Body of pancreas (tissue), 4 donors: ENCODE data around the gene KRTAP12-4. TPM values are rescaled to one million over a fixed set of nuclear protein-coding genes. Genes with fewer than 3 reads are reported as not detected.
A peak's percentile ranks its signal among the peaks of the same experiment; 100 is the strongest.

Experiments used
- ATAC-seq: fragments of 150-250 bp; one replicate; pipeline ENCODE4 v1.9.1; 2016
- DNase-seq, 4 donors: peaks; one replicate each; pipeline ENCODE4 v3.0.0-alpha.2; 2019
- H3K27ac ChIP-seq, 4 donors: fragments of 200-600 bp; sonication (generic); 1 replicate in 3 of 4; 2 replicates in 1 of 4; pipeline versions ENCODE4 v1.5.1 to v1.6.1; 2016 to 2019; ENCODE audit warnings: mild to moderate bottlenecking in 1 of 4, mixed read lengths in 1 of 4, moderate library complexity in 1 of 4
- H3K27me3 ChIP-seq, 2 donors: fragments of 200-600 bp; sonication (generic); one replicate each; pipeline ENCODE4 v1.6.0; 2016; ENCODE audit warnings: mild to moderate bottlenecking in 1 of 2
- H3K36me3 ChIP-seq, 2 donors: fragments of 200-600 bp; sonication (generic); replicated peaks in 1 of 2; 2 replicates each; pipeline ENCODE4 v1.5.1; 2016; ENCODE audit warnings: low read depth in 2 of 2; ENCODE audit not compliant: insufficient read depth in 1 of 2
- H3K4me1 ChIP-seq: fragments of 200-600 bp; sonication (generic); one replicate; pipeline ENCODE4 v1.6.0; 2016
- H3K4me3 ChIP-seq, 2 donors: fragments of 200-600 bp; sonication (generic); 1 replicate in 1 of 2; 2 replicates in 1 of 2; pipeline ENCODE4 v1.5.1; 2016 to 2019
- H3K9me3 ChIP-seq, 3 donors: fragments of 200-600 bp; sonication (generic); 1 replicate in 2 of 3; 2 replicates in 1 of 3; pipeline ENCODE4 v1.5.1; 2016
- POLR2A ChIP-seq, 3 donors: fragments of 450-650 bp; IDR thresholded peaks; one replicate each; pipeline ENCODE4 v1.6.1; 2016; ENCODE audit warnings: antibody characterized with exemption in 3 of 3, mild to moderate bottlenecking in 2 of 3
- WGBS, 2 donors: methylation state at CpG; one replicate each; pipeline ENCODE4 v1.1.5; 2017; 5-methylcytosine and 5-hydroxymethylcytosine counted together
- intact Hi-C: fragments of 100-400 bp; cut with DNase I; formaldehyde crosslinking; loops from one replicate; pipeline ENCODE4 v1.15.1; 2023
- total RNA-seq, 2 donors: library from RNA; depleted of rRNA; stranded (reverse); fragments of >200 nt; gene quantifications; one replicate each; pipeline ENCODE4 v1.1.0, GENCODE V29; 2016
- TF ChIP-seq, protein P1 (sequence below), 7 experiments: fragments of 450-650 bp in 4 of 7; fragments of 200-600 bp in 3 of 7; sonication (generic) in 3 of 7; IDR thresholded peaks; one replicate each; pipeline ENCODE4 v1.5.1; 2016 to 2019; ENCODE audit warnings: antibody characterized with exemption in 7 of 7

The KRTAP12-4 gene
- total RNA-seq, 2 donors from 2014 or later = not detected

DNA sequence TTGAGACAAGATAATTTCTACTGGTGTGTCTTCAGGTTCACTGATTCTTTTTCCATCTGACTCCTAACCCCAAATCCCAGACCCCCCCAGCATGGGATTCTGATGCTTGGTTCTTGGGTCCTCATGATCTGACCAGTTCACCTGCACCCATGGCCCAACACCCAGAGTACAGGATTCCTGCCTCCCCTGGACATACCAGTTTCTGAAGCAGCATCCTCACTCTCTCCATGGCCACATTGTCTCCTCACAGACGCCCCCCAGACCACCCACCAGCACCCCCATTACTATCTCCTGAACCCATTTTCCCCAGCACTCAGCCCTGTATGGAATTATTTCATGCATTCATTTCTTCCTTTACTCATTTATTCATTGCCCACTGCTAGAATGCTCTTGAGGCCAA lies 2.4 kb upstream of the KRTAP12-4 start:
- H3K36me3 ChIP-seq = no peaks in the 10 kb centered on the region
- intact Hi-C loops = no loop called here
- ATAC-seq (no peak), DNase-seq (no peak)
- H3K27ac ChIP-seq = no peak overlapping the region
- TF ChIP-seq POLR2A (IDR thresholded peaks at IDR 0.05) = no peak
- TF ChIP-seq, protein P1, sequence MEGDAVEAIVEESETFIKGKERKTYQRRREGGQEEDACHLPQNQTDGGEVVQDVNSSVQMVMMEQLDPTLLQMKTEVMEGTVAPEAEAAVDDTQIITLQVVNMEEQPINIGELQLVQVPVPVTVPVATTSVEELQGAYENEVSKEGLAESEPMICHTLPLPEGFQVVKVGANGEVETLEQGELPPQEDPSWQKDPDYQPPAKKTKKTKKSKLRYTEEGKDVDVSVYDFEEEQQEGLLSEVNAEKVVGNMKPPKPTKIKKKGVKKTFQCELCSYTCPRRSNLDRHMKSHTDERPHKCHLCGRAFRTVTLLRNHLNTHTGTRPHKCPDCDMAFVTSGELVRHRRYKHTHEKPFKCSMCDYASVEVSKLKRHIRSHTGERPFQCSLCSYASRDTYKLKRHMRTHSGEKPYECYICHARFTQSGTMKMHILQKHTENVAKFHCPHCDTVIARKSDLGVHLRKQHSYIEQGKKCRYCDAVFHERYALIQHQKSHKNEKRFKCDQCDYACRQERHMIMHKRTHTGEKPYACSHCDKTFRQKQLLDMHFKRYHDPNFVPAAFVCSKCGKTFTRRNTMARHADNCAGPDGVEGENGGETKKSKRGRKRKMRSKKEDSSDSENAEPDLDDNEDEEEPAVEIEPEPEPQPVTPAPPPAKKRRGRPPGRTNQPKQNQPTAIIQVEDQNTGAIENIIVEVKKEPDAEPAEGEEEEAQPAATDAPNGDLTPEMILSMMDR (IDR thresholded peaks at IDR 0.05) = no peak
- 21 to 29% methylated on average over 1 of the region's 1 CpG for WGBS, 2 donors
- H3K27me3 ChIP-seq = no peaks in the 10 kb centered on the region
- no peaks in the 10 kb centered on the region for H3K4me1 ChIP-seq
- no peak overlapping the region for H3K4me3 ChIP-seq
- H3K9me3 ChIP-seq = peaks cover 0 to 6% (median 0%) of the 10 kb centered on the region in 3 donors

DNA sequence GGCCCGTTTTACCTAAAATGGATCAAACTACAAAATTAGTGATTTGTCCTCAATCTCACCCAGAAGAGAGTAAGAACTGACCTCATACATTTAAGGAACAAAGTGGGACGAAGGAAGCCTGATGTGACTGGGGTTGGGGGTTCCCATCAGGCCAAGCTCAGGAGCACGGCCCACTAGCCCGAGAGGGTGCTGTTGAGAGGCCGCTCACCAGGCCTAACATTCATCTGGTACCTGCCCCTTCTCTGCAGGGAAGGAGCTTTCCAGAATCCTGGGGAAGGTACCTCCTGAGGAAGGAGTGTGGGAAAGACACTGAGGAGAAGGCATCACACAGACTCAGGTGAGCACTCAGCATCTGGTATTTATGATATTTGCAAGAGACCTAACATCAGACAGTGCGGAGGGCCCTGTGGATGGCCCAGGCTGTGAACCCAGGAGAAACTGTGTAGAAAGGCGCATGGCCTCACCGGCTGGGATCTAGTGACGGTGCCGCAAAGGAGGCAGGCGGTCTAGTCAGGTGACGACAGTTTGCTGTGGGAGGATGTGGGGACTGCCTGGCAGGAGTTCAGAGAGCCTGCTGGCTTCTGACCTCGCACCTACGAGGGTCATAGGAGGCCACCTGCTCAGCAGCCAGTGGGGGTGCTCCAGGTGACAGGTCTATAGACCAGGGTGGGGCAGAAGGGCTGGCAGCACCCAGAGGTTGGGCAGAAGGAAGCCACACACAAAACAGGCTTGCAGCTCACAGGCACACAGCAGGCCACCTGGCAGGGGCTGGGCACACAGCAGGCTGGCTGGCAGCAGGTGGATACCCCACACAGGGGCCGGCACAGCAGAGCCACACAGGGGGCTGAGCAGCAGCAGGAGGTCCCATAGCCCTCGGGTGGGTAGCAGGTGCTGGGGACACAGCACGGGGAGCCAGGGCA lies 543 bp downstream of the KRTAP12-4 start:
- H3K27ac ChIP-seq = no peak overlapping the region
- no peak for TF ChIP-seq POLR2A (IDR thresholded peaks at IDR 0.05)
- TF ChIP-seq, protein P1 (IDR thresholded peaks at IDR 0.05) = no peak
- WGBS, 2 donors = 65 to 77% methylated on average over 15 to 17 of the region's 17 CpGs
- no peaks in the 10 kb centered on the region for H3K27me3 ChIP-seq
- H3K4me3 ChIP-seq = no peak overlapping the region
- peak in 1 of 4 donors; percentile 14 for DNase-seq
- intact Hi-C loops = no loop called here
- no peaks in the 10 kb centered on the region for H3K4me1 ChIP-seq
- H3K36me3 ChIP-seq = no peaks in the 10 kb centered on the region
- no peak for ATAC-seq
- H3K9me3 ChIP-seq = peaks cover 0 to 6% (median 0%) of the 10 kb centered on the region in 3 donors

DNA sequence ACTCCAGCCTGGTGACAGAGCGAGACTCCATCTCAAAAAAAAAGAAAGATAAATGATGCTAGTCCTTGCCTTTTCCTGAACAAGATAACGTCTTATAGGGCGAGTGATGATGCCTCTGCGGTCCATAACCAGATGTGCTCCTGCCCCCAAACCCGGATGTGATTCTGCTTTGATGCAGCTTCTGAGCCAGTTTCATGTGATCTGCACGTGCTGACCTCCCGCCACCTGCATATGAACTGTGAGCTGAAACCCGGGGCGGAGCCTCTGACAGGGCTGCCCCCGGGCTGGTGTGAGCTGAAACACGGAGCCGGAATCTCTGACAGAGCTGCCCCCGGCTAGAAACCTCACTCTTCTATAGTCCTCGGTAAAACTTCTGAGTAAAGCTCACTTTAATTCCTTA lies 1.3 kb downstream of the KRTAP12-4 start:
- Histone ChIP-seq H3K27me3 (no peaks in the 10 kb centered on the region), H3K4me1 (no peaks in the 10 kb centered on the region), H3K27ac (no peak overlapping the region), H3K9me3 (peaks cover 0 to 6% (median 0%) of the 10 kb centered on the region in 3 donors), H3K4me3 (no peak overlapping the region), H3K36me3 (no peaks in the 10 kb centered on the region)
- intact Hi-C loops = no loop called here
- DNase-seq (no peak), ATAC-seq (no peak)
- TF ChIP-seq, protein P1 (IDR thresholded peaks at IDR 0.05) = no peak
- no peak for TF ChIP-seq POLR2A (IDR thresholded peaks at IDR 0.05)
- 59 to 66% methylated on average over 14 of the region's 14 CpGs for WGBS, 2 donors

DNA sequence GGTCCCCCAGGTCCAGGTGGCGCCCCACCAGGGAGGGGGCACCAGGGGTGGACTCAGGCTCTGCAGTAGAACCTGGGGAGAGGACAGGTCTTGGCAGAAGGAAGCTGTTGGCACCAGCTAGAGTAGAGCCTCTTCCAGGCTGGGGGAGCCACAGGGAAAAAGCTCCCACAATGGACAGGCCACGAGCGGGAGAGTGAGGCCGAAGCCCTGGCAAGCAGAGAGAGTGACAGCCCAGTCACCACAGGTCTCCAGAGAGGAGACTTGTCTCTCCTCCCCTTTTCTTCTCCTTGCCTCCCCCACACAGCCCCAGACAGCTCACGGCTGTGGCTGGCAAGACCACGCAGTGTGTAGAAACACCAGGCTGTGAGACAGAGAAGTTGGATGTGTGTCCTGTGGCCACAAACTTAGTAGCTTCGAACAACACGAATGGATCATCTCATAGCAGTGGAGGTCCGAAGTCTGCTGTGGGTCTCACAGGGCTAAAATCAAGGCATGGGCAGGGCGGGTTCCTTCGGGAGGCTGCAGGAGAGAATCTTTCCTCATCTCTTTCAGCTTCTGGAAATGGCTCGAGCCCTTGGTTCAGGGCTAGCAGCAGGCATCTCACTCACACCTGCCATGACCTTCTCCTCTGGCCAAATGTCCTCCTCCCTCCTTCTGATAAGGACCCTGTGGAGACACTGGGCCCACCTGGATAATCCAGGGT lies 3.3 kb downstream of the KRTAP12-4 start:
- H3K9me3 ChIP-seq = peaks cover 0 to 2% (median 0%) of the 10 kb centered on the region in 3 donors
- no peak overlapping the region for H3K27ac ChIP-seq
- ATAC-seq = no peak
- no peak for TF ChIP-seq POLR2A (IDR thresholded peaks at IDR 0.05)
- TF ChIP-seq, protein P1 (IDR thresholded peaks at IDR 0.05) = no peak
- no peak overlapping the region for H3K4me3 ChIP-seq
- H3K36me3 ChIP-seq = no peaks in the 10 kb centered on the region
- intact Hi-C loops = no loop called here
- H3K27me3 ChIP-seq = no peaks in the 10 kb centered on the region
- no peak for DNase-seq
- no peaks in the 10 kb centered on the region for H3K4me1 ChIP-seq
- WGBS, 2 donors = 73 to 76% methylated on average over 10 to 12 of the region's 12 CpGs
